DND-41 (cell line): Measurements from ENCODE around the gene MYO1H.

Source experiments
- EZH2 ChIP-seq: IDR thresholded peaks from 3 replicates; pipeline ENCODE4 v1.6.1; 2012; ENCODE audit warnings: borderline replicate concordance, low read depth, mild to moderate bottlenecking, moderate library complexity, low read length, inconsistent platforms; ENCODE audit not compliant: severe bottlenecking
- TF ChIP-seq, protein P1 (sequence below): IDR thresholded peaks from 2 replicates; pipeline ENCODE4 v1.5.1; 2012; ENCODE audit warnings: borderline replicate concordance, low read length, moderate library complexity, mild to moderate bottlenecking; ENCODE audit not compliant: poor library complexity, severe bottlenecking; ENCODE audit errors: extremely low read depth

DNA sequence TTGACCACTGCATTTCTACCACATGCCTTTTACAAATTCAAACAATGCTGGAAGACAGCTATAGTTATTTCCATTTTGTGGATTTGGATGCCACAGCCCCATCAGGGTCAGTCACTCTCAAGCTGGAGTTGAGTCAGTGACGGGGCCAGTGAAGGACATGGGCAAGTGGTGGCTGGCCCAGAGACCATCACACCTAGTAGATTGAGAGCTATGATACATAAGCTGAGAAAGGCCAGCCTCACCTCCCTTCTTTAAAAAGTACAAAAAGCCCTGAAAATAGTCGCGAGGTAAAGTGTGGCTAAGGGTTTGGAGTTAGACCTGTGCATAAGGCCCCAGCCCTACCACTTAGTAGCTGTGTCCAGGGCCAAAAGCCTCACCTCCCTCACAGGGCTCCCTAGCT is 125.3 kb downstream of the MYO1H start:
- TF ChIP-seq, protein P1, sequence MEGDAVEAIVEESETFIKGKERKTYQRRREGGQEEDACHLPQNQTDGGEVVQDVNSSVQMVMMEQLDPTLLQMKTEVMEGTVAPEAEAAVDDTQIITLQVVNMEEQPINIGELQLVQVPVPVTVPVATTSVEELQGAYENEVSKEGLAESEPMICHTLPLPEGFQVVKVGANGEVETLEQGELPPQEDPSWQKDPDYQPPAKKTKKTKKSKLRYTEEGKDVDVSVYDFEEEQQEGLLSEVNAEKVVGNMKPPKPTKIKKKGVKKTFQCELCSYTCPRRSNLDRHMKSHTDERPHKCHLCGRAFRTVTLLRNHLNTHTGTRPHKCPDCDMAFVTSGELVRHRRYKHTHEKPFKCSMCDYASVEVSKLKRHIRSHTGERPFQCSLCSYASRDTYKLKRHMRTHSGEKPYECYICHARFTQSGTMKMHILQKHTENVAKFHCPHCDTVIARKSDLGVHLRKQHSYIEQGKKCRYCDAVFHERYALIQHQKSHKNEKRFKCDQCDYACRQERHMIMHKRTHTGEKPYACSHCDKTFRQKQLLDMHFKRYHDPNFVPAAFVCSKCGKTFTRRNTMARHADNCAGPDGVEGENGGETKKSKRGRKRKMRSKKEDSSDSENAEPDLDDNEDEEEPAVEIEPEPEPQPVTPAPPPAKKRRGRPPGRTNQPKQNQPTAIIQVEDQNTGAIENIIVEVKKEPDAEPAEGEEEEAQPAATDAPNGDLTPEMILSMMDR, result no peak
- no peak for TF ChIP-seq EZH2
